Activated T-helper 1 cell treated with anti-CD3 and anti-CD28 coated beads, Interleukin-12 subunit alpha, Interleukin-12 subunit beta, Interleukin-2, Interleukin-4 antibody, amounts not matched to agents 30 ng/mL and 10 ng/mL and 1 ng/mL, durations not matched to agents 14 hours and 24 hours and 36 hours (primary cell): ENCODE data around the gene LYPLA2. TPM values are rescaled to one million over a fixed set of nuclear protein-coding genes. Genes with fewer than 3 reads are reported as not detected.
"Not testable (repeated sequence)": the region's sequence is repeated elsewhere in the genome, so short reads cannot be mapped to it uniquely, and the experiment has no call there.

Experiments
- DNase-seq: peaks from one replicate; pipeline ENCODE4 v3.0.0; 2021; ENCODE audit warnings: low spot score
- H3K27ac Mint-ChIP-seq: one replicate; pipeline ENCODE4 v1.8.0; 2021; ENCODE audit warnings: mild to moderate bottlenecking, mixed read lengths
- H3K27me3 Mint-ChIP-seq: one replicate; pipeline ENCODE4 v1.8.0; 2022; ENCODE audit warnings: mild to moderate bottlenecking, moderate library complexity, mixed read lengths; ENCODE audit not compliant: insufficient read depth
- H3K36me3 Mint-ChIP-seq: one replicate; pipeline ENCODE4 v1.8.0; 2021; ENCODE audit warnings: low read depth, mixed read lengths
- H3K4me1 Mint-ChIP-seq: one replicate; pipeline ENCODE4 v1.8.0; 2021; ENCODE audit warnings: low read depth, mixed read lengths
- H3K4me3 Mint-ChIP-seq: one replicate; pipeline ENCODE4 v1.8.0; 2021; ENCODE audit warnings: mild to moderate bottlenecking, moderate library complexity, mixed read lengths
- H3K9me3 Mint-ChIP-seq: one replicate; pipeline ENCODE4 v1.8.0; 2021; ENCODE audit warnings: mixed read lengths
- intact Hi-C: fragments of 100-400 bp; cut with micrococcal nuclease; formaldehyde crosslinking; loops from one replicate; pipeline ENCODE4 v1.15.1; 2024
- total RNA-seq: library from RNA; stranded (reverse); gene quantifications from 2 replicates; pipeline ENCODE4 v1.2.3, GENCODE V29; 2022

The LYPLA2 gene
- total RNA-seq, 1 donor from 2014 or later, result 91.4 TPM

GRCh38 chr1:23788695-23789094 lies 2.2 kb upstream of the LYPLA2 start:
- Mint-ChIP-seq H3K4me1 (peaks cover 16% of the 10 kb centered on the region), H3K27me3 (no peaks in the 10 kb centered on the region), H3K36me3 (peaks cover 45% of the 10 kb centered on the region), H3K27ac (no peak overlapping the region), H3K9me3 (no peaks in the 10 kb centered on the region), H3K4me3 (peak overlapping the region; percentile 42)
- DNase-seq, result no peak
- intact Hi-C loops, result no loop called here

- Mint-ChIP-seq H3K9me3 (no peaks in the 10 kb centered on the region), H3K27ac (peak overlapping the region; percentile 94), H3K4me1 (peaks cover 16% of the 10 kb centered on the region), H3K36me3 (peaks cover 31% of the 10 kb centered on the region), H3K27me3 (no peaks in the 10 kb centered on the region), H3K4me3 (peak overlapping the region; percentile 100)
- intact Hi-C loops, result loop anchor here (1.0 to 2.0 kb wide), 3 partner anchors 9 to 19 kb away; partner anchors contain the start of genes GALE and PITHD1
- DNase-seq, result no peak
Observed at GRCh38 chr1:23791516-23792047, 637 bp downstream of the LYPLA2 start.

- no peak for DNase-seq
- Mint-ChIP-seq H3K4me3 (peak overlapping the region; percentile 100), H3K27me3 (no peaks in the 10 kb centered on the region), H3K36me3 (peaks cover 28% of the 10 kb centered on the region), H3K9me3 (no peaks in the 10 kb centered on the region), H3K27ac (peak overlapping the region; percentile 94), H3K4me1 (peaks cover 16% of the 10 kb centered on the region)
- intact Hi-C loops, result no loop called here
Observed at GRCh38 chr1:23792151-23792945, 1.4 kb downstream of the LYPLA2 start.

- H3K4me3 Mint-ChIP-seq, result peak overlapping the region; percentile 45
- no peak for DNase-seq
- H3K36me3 Mint-ChIP-seq, result peaks cover 19% of the 10 kb centered on the region
- intact Hi-C loops, result no loop called here
- peak overlapping the region; percentile 18 for H3K27ac Mint-ChIP-seq
- no peaks in the 10 kb centered on the region for H3K27me3 Mint-ChIP-seq
- no peaks in the 10 kb centered on the region for H3K9me3 Mint-ChIP-seq
- H3K4me1 Mint-ChIP-seq, result peaks cover 16% of the 10 kb centered on the region
Observed at GRCh38 chr1:23793018-23793781, 2.3 kb downstream of the LYPLA2 start.

- H3K36me3 Mint-ChIP-seq, result peaks cover 19% of the 10 kb centered on the region
- H3K27me3 Mint-ChIP-seq, result no peaks in the 10 kb centered on the region
- intact Hi-C loops, result no loop called here
Observed at GRCh38 chr1:23793861-23794731, 3.2 kb downstream of the LYPLA2 start.

GRCh38 chr1:23794732-23795182 lies 3.8 kb downstream of the LYPLA2 start:
- peaks cover 23% of the 10 kb centered on the region for H3K4me1 Mint-ChIP-seq
- H3K9me3 Mint-ChIP-seq, H3K27me3 Mint-ChIP-seq, DNase-seq, H3K27ac Mint-ChIP-seq, intact Hi-C loops, H3K4me3 Mint-ChIP-seq: not testable (repeated sequence)
- H3K36me3 Mint-ChIP-seq, result peaks cover 19% of the 10 kb centered on the region

More at GRCh38 chr1:23793861-23794731, 3.2 kb downstream of the LYPLA2 start:
- H3K27ac Mint-ChIP-seq, result no peak overlapping the region
- H3K9me3 Mint-ChIP-seq, result no peaks in the 10 kb centered on the region
- DNase-seq, result no peak
- H3K4me1 Mint-ChIP-seq, result peaks cover 16% of the 10 kb centered on the region
- H3K4me3 Mint-ChIP-seq, result peak overlapping the region; percentile 11

- peaks cover 19% of the 10 kb centered on the region for H3K36me3 Mint-ChIP-seq
- H3K27me3 Mint-ChIP-seq, result peaks cover 2% of the 10 kb centered on the region
- H3K4me3 Mint-ChIP-seq, result no peak overlapping the region
- peaks cover 17% of the 10 kb centered on the region for H3K4me1 Mint-ChIP-seq
- intact Hi-C loops, result no loop called here
- H3K27ac Mint-ChIP-seq, result no peak overlapping the region
- no peaks in the 10 kb centered on the region for H3K9me3 Mint-ChIP-seq
- no peak for DNase-seq
Observed at GRCh38 chr1:23795676-23796465, 4.9 kb downstream of the LYPLA2 start.

- Mint-ChIP-seq H3K4me3 (no peak overlapping the region), H3K4me1 (peaks cover 17% of the 10 kb centered on the region), H3K9me3 (no peaks in the 10 kb centered on the region), H3K27ac (no peak overlapping the region), H3K36me3 (peaks cover 14% of the 10 kb centered on the region), H3K27me3 (peaks cover 2% of the 10 kb centered on the region)
- intact Hi-C loops, result no loop called here
- no peak for DNase-seq
Observed at GRCh38 chr1:23796466-23797271, 5.7 kb downstream of the LYPLA2 start.

GRCh38 chr1:23797478-23798448 lies 6.8 kb downstream of the LYPLA2 start:
- H3K9me3 Mint-ChIP-seq, result no peaks in the 10 kb centered on the region
- H3K4me1 Mint-ChIP-seq, result peaks cover 13% of the 10 kb centered on the region
- peaks cover 2% of the 10 kb centered on the region for H3K27me3 Mint-ChIP-seq
- H3K27ac Mint-ChIP-seq, result no peak overlapping the region
- no peak for DNase-seq
- H3K4me3 Mint-ChIP-seq, result no peak overlapping the region
- H3K36me3 Mint-ChIP-seq, result peaks cover 12% of the 10 kb centered on the region
- intact Hi-C loops, result no loop called here

GRCh38 chr1:23798662-23799142 lies 7.8 kb downstream of the LYPLA2 start:
- peaks cover 12% of the 10 kb centered on the region for H3K36me3 Mint-ChIP-seq
- no peak overlapping the region for H3K27ac Mint-ChIP-seq
- H3K4me1 Mint-ChIP-seq, result peaks cover 13% of the 10 kb centered on the region
- H3K9me3 Mint-ChIP-seq, result no peaks in the 10 kb centered on the region
- peaks cover 2% of the 10 kb centered on the region for H3K27me3 Mint-ChIP-seq
- H3K4me3 Mint-ChIP-seq, result peak overlapping the region; percentile 97
- intact Hi-C loops, result no loop called here
- no peak for DNase-seq
